SK-N-MC (cell line): ENCODE data around the gene CLN5.

ENCODE experiments used
- EZH2 ChIP-seq: fragments of 200-600 bp; sonication (generic); IDR thresholded peaks from one replicate; pipeline ENCODE4 v1.6.1; 2017; ENCODE audit warnings: antibody characterized with exemption
- POLR2AphosphoS5 ChIP-seq: IDR thresholded peaks from 2 replicates; pipeline ENCODE4 v1.6.1; 2012; ENCODE audit warnings: mild to moderate bottlenecking, low read depth, low read length, borderline replicate concordance

DNA sequence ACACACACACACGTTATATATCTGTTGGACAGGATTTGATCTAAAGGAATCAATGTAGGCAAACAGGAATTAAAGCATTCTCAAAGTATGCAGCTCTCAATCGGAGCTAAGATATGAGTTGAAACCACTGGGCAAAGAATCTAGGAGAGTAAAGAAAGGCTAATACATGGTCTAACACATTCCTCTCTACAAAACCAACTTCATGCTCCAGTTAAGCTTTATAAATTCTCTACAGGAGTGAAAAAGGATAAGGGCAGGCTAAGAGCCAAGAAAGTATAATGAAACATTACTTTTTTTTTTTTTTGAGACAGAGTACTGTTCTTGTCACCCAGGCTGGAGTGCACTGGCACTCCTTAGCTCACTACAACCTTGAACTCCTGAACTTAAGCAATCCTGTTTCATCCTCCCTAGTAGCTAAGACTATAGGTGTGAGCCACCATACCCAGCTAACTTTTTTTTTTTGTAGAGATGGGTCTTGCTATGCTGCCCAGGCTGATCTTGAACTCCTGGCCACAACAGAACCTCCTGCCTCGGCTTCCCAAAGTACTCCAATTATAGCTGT is 24.5 kb downstream of the CLN5 start:
- no peak for TF ChIP-seq EZH2
- TF ChIP-seq POLR2AphosphoS5: no peak
